ENCODE results near the gene LRP8. TPM values are rescaled to one million over a fixed set of nuclear protein-coding genes. Genes with fewer than 3 reads are reported as not detected.

The LRP8 gene
- total and polyA plus RNA-seq, 7 donors = 0.17 to 2.4 (median 0.94) TPM

DNA sequence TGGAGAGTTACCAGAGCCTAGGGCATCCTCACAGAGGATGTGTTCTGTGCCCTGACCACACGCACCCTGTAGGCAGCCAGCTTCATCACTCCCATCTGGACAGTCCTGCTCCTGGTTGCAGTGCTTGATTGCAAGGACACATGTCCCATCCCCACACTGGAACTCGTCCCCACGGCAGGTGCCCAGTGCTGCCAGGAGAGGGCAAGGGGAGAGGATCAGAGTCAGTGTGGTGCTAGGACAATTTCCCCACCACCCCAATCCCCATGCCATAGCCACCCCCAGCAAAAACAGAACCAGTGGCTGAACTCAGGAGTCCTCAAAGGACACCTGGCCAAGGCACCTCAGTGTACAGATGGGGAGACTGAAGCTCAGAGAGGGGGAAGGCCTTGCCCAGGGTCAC lies 52.3 kb downstream of the LRP8 start:
- H3K4me1 ChIP-seq = no peaks in the 10 kb centered on the region
- no peaks in the 10 kb centered on the region for H3K27me3 ChIP-seq (ENCODE audit: insufficient read depth in 3 of 3, low read length in 2 of 3)
- H3K27ac ChIP-seq = no peak overlapping the region
- WGBS, 3 donors = 83 to 90% (median 88%) methylated on average over 3 of the region's 3 CpGs
- H3K9me3 ChIP-seq = no peaks in the 10 kb centered on the region
- no peak overlapping the region for H3K4me3 ChIP-seq
- no peak for ATAC-seq
- no peak for DNase-seq
- intact Hi-C loops (cut with DNase I) = no loop called here
- TF ChIP-seq, protein P1, sequence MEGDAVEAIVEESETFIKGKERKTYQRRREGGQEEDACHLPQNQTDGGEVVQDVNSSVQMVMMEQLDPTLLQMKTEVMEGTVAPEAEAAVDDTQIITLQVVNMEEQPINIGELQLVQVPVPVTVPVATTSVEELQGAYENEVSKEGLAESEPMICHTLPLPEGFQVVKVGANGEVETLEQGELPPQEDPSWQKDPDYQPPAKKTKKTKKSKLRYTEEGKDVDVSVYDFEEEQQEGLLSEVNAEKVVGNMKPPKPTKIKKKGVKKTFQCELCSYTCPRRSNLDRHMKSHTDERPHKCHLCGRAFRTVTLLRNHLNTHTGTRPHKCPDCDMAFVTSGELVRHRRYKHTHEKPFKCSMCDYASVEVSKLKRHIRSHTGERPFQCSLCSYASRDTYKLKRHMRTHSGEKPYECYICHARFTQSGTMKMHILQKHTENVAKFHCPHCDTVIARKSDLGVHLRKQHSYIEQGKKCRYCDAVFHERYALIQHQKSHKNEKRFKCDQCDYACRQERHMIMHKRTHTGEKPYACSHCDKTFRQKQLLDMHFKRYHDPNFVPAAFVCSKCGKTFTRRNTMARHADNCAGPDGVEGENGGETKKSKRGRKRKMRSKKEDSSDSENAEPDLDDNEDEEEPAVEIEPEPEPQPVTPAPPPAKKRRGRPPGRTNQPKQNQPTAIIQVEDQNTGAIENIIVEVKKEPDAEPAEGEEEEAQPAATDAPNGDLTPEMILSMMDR (IDR thresholded peaks at IDR 0.05) = no peak
- no peaks in the 10 kb centered on the region for H3K36me3 ChIP-seq (ENCODE audit: insufficient read depth in 1 of 2, low read depth in 1 of 2)

DNA sequence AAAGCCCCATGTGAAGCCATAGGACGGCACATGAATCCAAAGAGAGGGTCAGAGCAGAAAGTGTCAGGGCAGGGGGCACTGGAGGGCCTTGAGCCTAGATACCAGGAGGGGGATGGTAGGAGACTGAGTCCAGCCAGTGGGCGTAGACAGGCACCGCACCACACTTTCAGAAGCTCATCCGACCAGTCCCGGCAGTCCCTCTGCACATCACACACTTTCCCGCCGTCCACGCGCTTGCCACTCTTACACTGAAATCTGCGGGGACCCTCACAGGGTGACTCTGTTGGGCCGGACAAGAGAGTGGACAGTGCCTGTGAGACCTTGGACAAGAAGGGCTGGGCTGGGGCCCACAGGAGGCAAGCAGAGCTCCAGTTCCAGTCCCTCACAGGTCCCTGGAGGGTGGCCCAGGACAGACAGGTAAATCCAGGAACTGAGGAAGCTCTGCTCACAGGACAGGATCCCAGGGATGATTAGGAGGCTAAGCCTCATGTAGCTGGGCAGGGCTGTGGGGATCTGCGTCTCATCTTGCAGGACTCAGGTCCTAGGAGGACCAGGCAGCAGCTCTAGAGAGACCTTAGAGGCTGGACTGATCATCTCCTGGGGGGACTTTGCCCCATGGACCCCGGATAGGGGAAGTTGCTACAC lies 53.2 kb downstream of the LRP8 start:
- 93 to 94% (median 94%) methylated on average over 13 of the region's 13 CpGs for WGBS, 3 donors
- ATAC-seq (no peak), DNase-seq (no peak)
- no peaks in the 10 kb centered on the region for H3K9me3 ChIP-seq
- H3K27me3 ChIP-seq (ENCODE audit: insufficient read depth in 3 of 3, low read length in 2 of 3) = no peaks in the 10 kb centered on the region
- H3K36me3 ChIP-seq (ENCODE audit: insufficient read depth in 1 of 2, low read depth in 1 of 2) = no peaks in the 10 kb centered on the region
- no peaks in the 10 kb centered on the region for H3K4me1 ChIP-seq
- intact Hi-C loops (cut with DNase I) = no loop called here
- TF ChIP-seq, protein P1 (IDR thresholded peaks at IDR 0.05) = no peak
- no peak overlapping the region for H3K27ac ChIP-seq
- no peak overlapping the region for H3K4me3 ChIP-seq

DNA sequence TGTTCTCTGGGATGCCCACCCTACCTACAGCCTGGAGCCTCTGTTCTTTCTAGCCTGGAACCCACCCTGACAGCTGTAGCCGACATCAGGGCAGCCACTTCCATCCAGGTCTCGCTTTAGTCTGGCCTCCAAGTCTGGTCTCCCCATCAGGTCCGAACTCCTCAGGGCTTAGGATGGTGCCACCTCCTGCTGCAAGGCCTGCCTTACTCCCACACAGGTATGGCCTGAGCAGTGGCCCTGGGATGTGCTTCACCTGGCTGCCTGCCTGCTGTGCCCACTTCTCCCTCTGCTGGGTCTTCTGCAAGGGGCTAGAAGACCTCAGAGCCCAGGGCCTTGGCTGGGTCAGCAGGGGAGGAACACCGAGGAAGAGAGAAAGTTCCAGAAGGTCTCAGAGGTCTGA lies 53.8 kb downstream of the LRP8 start:
- DNase-seq = no peak
- H3K4me3 ChIP-seq = no peak overlapping the region
- no peak for ATAC-seq
- no peaks in the 10 kb centered on the region for H3K9me3 ChIP-seq
- H3K4me1 ChIP-seq = no peaks in the 10 kb centered on the region
- intact Hi-C loops (cut with DNase I) = no loop called here
- H3K27me3 ChIP-seq (ENCODE audit: insufficient read depth in 3 of 3, low read length in 2 of 3) = no peaks in the 10 kb centered on the region
- no peak overlapping the region for H3K27ac ChIP-seq
- no peaks in the 10 kb centered on the region for H3K36me3 ChIP-seq (ENCODE audit: insufficient read depth in 1 of 2, low read depth in 1 of 2)
- 90 to 94% (median 94%) methylated on average over 4 of the region's 4 CpGs for WGBS, 3 donors
- TF ChIP-seq, protein P1 (IDR thresholded peaks at IDR 0.05) = no peak

DNA sequence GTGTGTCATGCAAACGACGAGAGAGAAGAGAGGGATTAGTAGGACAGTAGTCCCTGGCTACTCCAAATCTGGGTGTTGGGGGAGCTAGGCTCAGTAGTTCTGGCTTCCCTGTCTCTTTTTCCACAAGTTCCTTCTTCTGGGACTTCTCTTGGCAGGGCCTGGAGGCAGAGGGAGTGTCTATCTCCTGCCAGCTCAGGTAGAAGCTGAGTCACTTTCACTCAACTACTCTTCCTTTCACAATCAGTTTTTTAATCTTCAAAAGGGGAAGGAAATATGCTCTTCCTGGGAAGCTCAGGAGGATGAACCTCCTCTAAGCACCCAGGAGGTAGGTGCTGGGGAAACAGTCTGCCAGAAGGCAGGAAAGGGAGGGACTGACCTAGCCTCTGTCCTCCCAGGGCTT lies 54.3 kb downstream of the LRP8 start:
- H3K36me3 ChIP-seq (ENCODE audit: insufficient read depth in 1 of 2, low read depth in 1 of 2) = no peaks in the 10 kb centered on the region
- TF ChIP-seq, protein P1 (IDR thresholded peaks at IDR 0.05) = no peak
- intact Hi-C loops (cut with DNase I) = no loop called here
- DNase-seq (no peak), ATAC-seq (no peak)
- no peaks in the 10 kb centered on the region for H3K27me3 ChIP-seq (ENCODE audit: insufficient read depth in 3 of 3, low read length in 2 of 3)
- H3K9me3 ChIP-seq = no peaks in the 10 kb centered on the region
- 65 to 83% (median 82%) methylated on average over 2 of the region's 2 CpGs for WGBS, 3 donors
- H3K4me1 ChIP-seq = no peaks in the 10 kb centered on the region
- H3K4me3 ChIP-seq = no peak overlapping the region
- no peak overlapping the region for H3K27ac ChIP-seq

DNA sequence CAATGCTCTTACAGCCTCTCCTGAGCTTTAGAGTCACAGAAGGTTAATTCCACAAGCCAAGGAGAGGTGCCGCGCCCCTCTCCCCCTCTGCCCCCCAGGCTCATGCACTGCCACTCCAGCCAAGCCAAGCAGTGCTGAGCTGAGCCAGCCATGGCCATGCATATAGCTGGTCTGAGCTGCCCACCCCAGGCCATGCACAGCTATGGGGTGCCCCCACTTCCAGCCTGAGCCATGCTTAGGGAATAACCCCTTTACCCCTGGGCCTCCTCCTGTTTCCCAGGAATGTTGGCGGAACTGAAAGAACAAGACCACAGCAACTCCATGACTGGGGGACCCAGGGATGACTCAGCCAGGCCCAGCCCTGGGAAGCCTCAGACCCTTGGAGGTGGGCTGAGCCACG lies 55.5 kb downstream of the LRP8 start:
- DNase-seq (no peak), ATAC-seq (no peak)
- no peaks in the 10 kb centered on the region for H3K4me1 ChIP-seq
- H3K4me3 ChIP-seq = no peak overlapping the region
- 83 to 94% (median 88%) methylated on average over 4 of the region's 4 CpGs for WGBS, 3 donors
- no peaks in the 10 kb centered on the region for H3K27me3 ChIP-seq (ENCODE audit: insufficient read depth in 3 of 3, low read length in 2 of 3)
- H3K36me3 ChIP-seq (ENCODE audit: insufficient read depth in 1 of 2, low read depth in 1 of 2) = no peaks in the 10 kb centered on the region
- no peaks in the 10 kb centered on the region for H3K9me3 ChIP-seq
- TF ChIP-seq, protein P1 (IDR thresholded peaks at IDR 0.05) = no peak
- intact Hi-C loops (cut with DNase I) = no loop called here
- no peak overlapping the region for H3K27ac ChIP-seq

All from psoas muscle (tissue), 8 donors.